K562 (cell line): ENCODE results near the gene CREB3L4. TPM values are rescaled to one million over a fixed set of nuclear protein-coding genes. Genes with fewer than 3 reads are reported as not detected.
A peak's percentile ranks its signal among the peaks of the same experiment; 100 is the strongest.

Source experiments
- AFF1 ChIP-seq, 2 experiments: fragments of 450-650 bp; IDR thresholded peaks; 2 replicates each; pipeline ENCODE4 v1.6.1; 2018; ENCODE audit warnings: mild to moderate bottlenecking in 2 of 2, low read depth in 1 of 2; ENCODE audit not compliant: partially characterized antibody in 2 of 2
- ARID4B ChIP-seq: sonication (generic); formaldehyde crosslinking; IDR thresholded peaks from 2 replicates; pipeline ENCODE4 v1.8.0; 2022; ENCODE audit warnings: mild to moderate bottlenecking, missing genetic modification reagents
- E2F8 ChIP-seq: fragments of 450-650 bp; IDR thresholded peaks from 2 replicates; pipeline ENCODE4 v1.7.1; 2018; ENCODE audit warnings: mild to moderate bottlenecking, low read depth; ENCODE audit not compliant: partially characterized antibody
- HBP1 ChIP-seq: fragments of 450-650 bp; formaldehyde crosslinking; IDR thresholded peaks from 2 replicates; pipeline ENCODE4 v1.4.0; 2022; ENCODE audit warnings: missing genetic modification characterization
- IRF2 ChIP-seq: sonication (generic); formaldehyde crosslinking; IDR thresholded peaks from 2 replicates; pipeline ENCODE4 v1.8.1; 2022; ENCODE audit warnings: mild to moderate bottlenecking, missing genetic modification reagents
- MAZ ChIP-seq, 2 experiments: fragments of 450-650 bp in 1 of 2; sonication (generic) in 1 of 2; formaldehyde crosslinking; IDR thresholded peaks in 1 of 2; conservative IDR thresholded peaks in 1 of 2; 2 replicates each; pipeline versions ENCODE4 v1.4.0 to v1.5.0; 2020; ENCODE audit warnings: mild to moderate bottlenecking in 1 of 2, missing genetic modification reagents in 1 of 2
- MEIS2 ChIP-seq: fragments of 450-650 bp; IDR thresholded peaks from 2 replicates; pipeline ENCODE4 v1.6.1; 2014; ENCODE audit warnings: mild to moderate bottlenecking; ENCODE audit not compliant: partially characterized antibody
- NEUROD1 ChIP-seq: fragments of 150-350 bp; IDR thresholded peaks from 2 replicates; pipeline ENCODE4 v1.6.1; 2014; ENCODE audit warnings: borderline replicate concordance, low read length, low read depth; ENCODE audit not compliant: partially characterized antibody
- SMARCA5 ChIP-seq: fragments of 450-650 bp; IDR thresholded peaks from 2 replicates; pipeline ENCODE4 v1.6.1; 2016
- SNAPC5 ChIP-seq: fragments of 250-450 bp; sonication (Bioruptor Pico); IDR thresholded peaks from 2 replicates; pipeline ENCODE4 v1.8.0; 2021; ENCODE audit warnings: moderate library complexity, mild to moderate bottlenecking, inconsistent platforms
- ZNF277 ChIP-seq: fragments of 250-450 bp; sonication (Bioruptor Pico); IDR thresholded peaks from 2 replicates; pipeline ENCODE4 v1.8.0; 2022; ENCODE audit warnings: inconsistent platforms, mild to moderate bottlenecking, moderate library complexity, borderline replicate concordance
- polyA plus RNA-seq, 8 experiments: library from polyadenylated mRNA; depleted of rRNA in 4 of 8; stranded (reverse) in 5 of 8; unstranded in 3 of 8; fragments of >200 nt; fragmentation: Nextera tagmentation in 2 of 8; fragmentation: Illumina TruSeq in 1 of 8; extraction: Ambion mirVana in 2 of 8; extraction: Trizol in 1 of 8; gene quantifications; 2 replicates each; pipeline versions ENCODE4 v1.2.1 to v1.2.3, GENCODE V29; 2011 to 2014; ENCODE audit warnings: inconsistent platforms in 1 of 8, missing spikeins in 1 of 8
- total RNA-seq, 7 experiments: library from RNA; depleted of rRNA in 6 of 7; stranded (reverse); fragments of >200 nt in 6 of 7; fragmentation: Illumina TruSeq in 2 of 7; extraction: Trizol in 2 of 7; gene quantifications; 2 replicates each; pipeline versions ENCODE4 v1.2.1 to v1.2.3, GENCODE V29; 2011 to 2021; ENCODE audit warnings: low replicate concordance in 1 of 7

CREB3L4 gene
- total and polyA plus RNA-seq, 9 of the 15 experiments (the other 6 are each of a cell fraction or from before 2014, with no cell fraction given): 9.9 to 18.6 (median 13.9) TPM

GRCh38 chr1:153985341-153985912 lies 17.7 kb downstream of the CREB3L4 start (continued):
- TF ChIP-seq AFF1 (IDR thresholded peaks at IDR 0.05; ENCODE audit: low read depth in 1 of 2, partially characterized antibody in 2 of 2) (peak in 1 of 2 experiments; percentile 37), ARID4B (CRISPR knock-in tag) (0 out of 2 replicates have a peak, but pooled peaks have one; percentile 22), E2F8 (no peak), NEUROD1 (no peak), HBP1 (0 out of 2 replicates have a peak, but pooled peaks have one; percentile 35), MEIS2 (no peak), SMARCA5 (peak; percentile 45; the same call in 1 of the 2 replicates), SNAPC5 (CRISPR knock-in tag) (no peak), IRF2 (CRISPR knock-in tag) (no peak), ZNF277 (CRISPR knock-in tag) (no peak), MAZ (CRISPR knock-in tag; conservative IDR thresholded peaks at IDR 0.05 in 1 of 2, IDR thresholded peaks at IDR 0.05 in 1 of 2) (peak in 1 of 2 experiments; percentile 48; a peak in 1 of 4 replicates)
